ENCODE results near the gene RABGAP1L.
"Not testable (repeated sequence)": the region's sequence is repeated elsewhere in the genome, so short reads cannot be mapped to it uniquely, and the experiment has no call there.

RABGAP1L gene

GRCh38 chr1:174340404-174340803 lies 181.1 kb downstream of the RABGAP1L start:
- H4K12ac ChIP-seq (ENCODE audit: low read depth, low read length); H4K8ac ChIP-seq (ENCODE audit: low read depth, low read length); H3K27me3 ChIP-seq (ENCODE audit: insufficient read depth, low read length); H3K79me2 ChIP-seq (ENCODE audit: control insufficient read depth, insufficient read depth, low read length, poor library complexity); H3K36me3 ChIP-seq (ENCODE audit: control insufficient read depth in 1 of 2, insufficient read depth in 2 of 2, low read length in 2 of 2); H3K4me2 ChIP-seq (ENCODE audit: low read length); H3K14ac ChIP-seq (ENCODE audit: low read length); H2BK12ac ChIP-seq (ENCODE audit: low read length); H3K4me1 ChIP-seq (ENCODE audit: control insufficient read depth in 1 of 2, insufficient read depth in 2 of 2, low read length in 2 of 2); H3K27ac ChIP-seq (ENCODE audit: low read depth, low read length); H3K9ac ChIP-seq (ENCODE audit: low read length); H2AK5ac ChIP-seq (ENCODE audit: low read length); H3K18ac ChIP-seq (ENCODE audit: low read length); H4K91ac ChIP-seq (ENCODE audit: low read depth, low read length); H3K4me3 ChIP-seq (ENCODE audit: low read depth, low read length); H3K79me1 ChIP-seq (ENCODE audit: low read length); H2BK120ac ChIP-seq (ENCODE audit: insufficient read depth, low read length, poor library complexity); H2BK5ac ChIP-seq (ENCODE audit: low read depth, low read length, poor library complexity); H3K23ac ChIP-seq (ENCODE audit: low read length); H3K4ac ChIP-seq (ENCODE audit: low read depth, low read length); H2AFZ ChIP-seq (ENCODE audit: insufficient read depth, low read length, poor library complexity); DNase-seq; H3K9me3 ChIP-seq (ENCODE audit: insufficient read depth, low read depth, low read length): not testable (repeated sequence)
- no CpG with 5 or more reads among the region's 1 CpG for WGBS (ENCODE audit: extremely low coverage, insufficient coverage, insufficient read length)

- no peak overlapping the region for H3K18ac ChIP-seq (ENCODE audit: low read length)
- no peak overlapping the region for H3K27ac ChIP-seq (ENCODE audit: low read depth, low read length)
- no peak for DNase-seq
- no peak overlapping the region for H2BK12ac ChIP-seq (ENCODE audit: low read length)
- H3K23ac ChIP-seq (ENCODE audit: low read length): no peak overlapping the region
- no peak overlapping the region for H4K91ac ChIP-seq (ENCODE audit: low read depth, low read length)
- H3K4me1 ChIP-seq (ENCODE audit: control insufficient read depth in 1 of 2, insufficient read depth in 2 of 2, low read length in 2 of 2): no peaks in the 10 kb centered on the region
- H3K79me2 ChIP-seq (ENCODE audit: control insufficient read depth, insufficient read depth, low read length, poor library complexity): no peaks in the 10 kb centered on the region
- H3K9me3 ChIP-seq (ENCODE audit: insufficient read depth, low read depth, low read length): no peaks in the 10 kb centered on the region
- H3K4ac ChIP-seq (ENCODE audit: low read depth, low read length): no peak overlapping the region
- H3K4me3 ChIP-seq (ENCODE audit: low read depth, low read length): no peak overlapping the region
- no peak overlapping the region for H4K8ac ChIP-seq (ENCODE audit: low read depth, low read length)
- H3K27me3 ChIP-seq (ENCODE audit: insufficient read depth, low read length): no peaks in the 10 kb centered on the region
- H2AK5ac ChIP-seq (ENCODE audit: low read length): no peak overlapping the region
- H2BK120ac ChIP-seq (ENCODE audit: insufficient read depth, low read length, poor library complexity): no peak overlapping the region
- H2BK5ac ChIP-seq (ENCODE audit: low read depth, low read length, poor library complexity): no peak overlapping the region
- no peak overlapping the region for H3K4me2 ChIP-seq (ENCODE audit: low read length)
- no peak overlapping the region for H3K14ac ChIP-seq (ENCODE audit: low read length)
- H3K9ac ChIP-seq (ENCODE audit: low read length): no peak overlapping the region
- no peaks in the 10 kb centered on the region for H3K79me1 ChIP-seq (ENCODE audit: low read length)
- no CpG with 5 or more reads among the region's 3 CpGs for WGBS (ENCODE audit: extremely low coverage, insufficient coverage, insufficient read length)
- no peaks in the 10 kb centered on the region for H3K36me3 ChIP-seq (ENCODE audit: control insufficient read depth in 1 of 2, insufficient read depth in 2 of 2, low read length in 2 of 2)
- H4K12ac ChIP-seq (ENCODE audit: low read depth, low read length): no peak overlapping the region
- no peak overlapping the region for H2AFZ ChIP-seq (ENCODE audit: insufficient read depth, low read length, poor library complexity)
These were observed 184.8 kb downstream of the RABGAP1L start for GRCh38 chr1:174344162-174344561.

- Histone ChIP-seq H3K18ac (ENCODE audit: low read length) (no peak overlapping the region), H3K9me3 (ENCODE audit: insufficient read depth, low read depth, low read length) (no peaks in the 10 kb centered on the region), H3K4me2 (ENCODE audit: low read length) (no peak overlapping the region), H4K91ac (ENCODE audit: low read depth, low read length) (no peak overlapping the region), H3K4me1 (ENCODE audit: control insufficient read depth in 1 of 2, insufficient read depth in 2 of 2, low read length in 2 of 2) (no peaks in the 10 kb centered on the region), H3K79me1 (ENCODE audit: low read length) (no peaks in the 10 kb centered on the region), H3K23ac (ENCODE audit: low read length) (no peak overlapping the region), H3K36me3 (ENCODE audit: control insufficient read depth in 1 of 2, insufficient read depth in 2 of 2, low read length in 2 of 2) (no peaks in the 10 kb centered on the region), H2AK5ac (ENCODE audit: low read length) (no peak overlapping the region), H4K12ac (ENCODE audit: low read depth, low read length) (no peak overlapping the region), H2BK5ac (ENCODE audit: low read depth, low read length, poor library complexity) (no peak overlapping the region), H3K79me2 (ENCODE audit: control insufficient read depth, insufficient read depth, low read length, poor library complexity) (no peaks in the 10 kb centered on the region), H3K27ac (ENCODE audit: low read depth, low read length) (no peak overlapping the region), H3K9ac (ENCODE audit: low read length) (no peak overlapping the region), H4K8ac (ENCODE audit: low read depth, low read length) (no peak overlapping the region), H3K4me3 (ENCODE audit: low read depth, low read length) (no peak overlapping the region), H3K4ac (ENCODE audit: low read depth, low read length) (no peak overlapping the region), H3K27me3 (ENCODE audit: insufficient read depth, low read length) (no peaks in the 10 kb centered on the region), H2AFZ (ENCODE audit: insufficient read depth, low read length, poor library complexity) (no peak overlapping the region), H2BK12ac (ENCODE audit: low read length) (no peak overlapping the region), H3K14ac (ENCODE audit: low read length) (no peak overlapping the region), H2BK120ac (ENCODE audit: insufficient read depth, low read length, poor library complexity) (no peak overlapping the region)
- DNase-seq: peak in 1 of 2 donors; percentile 42
These were observed 192.8 kb downstream of the RABGAP1L start for GRCh38 chr1:174352117-174352516.

DNA sequence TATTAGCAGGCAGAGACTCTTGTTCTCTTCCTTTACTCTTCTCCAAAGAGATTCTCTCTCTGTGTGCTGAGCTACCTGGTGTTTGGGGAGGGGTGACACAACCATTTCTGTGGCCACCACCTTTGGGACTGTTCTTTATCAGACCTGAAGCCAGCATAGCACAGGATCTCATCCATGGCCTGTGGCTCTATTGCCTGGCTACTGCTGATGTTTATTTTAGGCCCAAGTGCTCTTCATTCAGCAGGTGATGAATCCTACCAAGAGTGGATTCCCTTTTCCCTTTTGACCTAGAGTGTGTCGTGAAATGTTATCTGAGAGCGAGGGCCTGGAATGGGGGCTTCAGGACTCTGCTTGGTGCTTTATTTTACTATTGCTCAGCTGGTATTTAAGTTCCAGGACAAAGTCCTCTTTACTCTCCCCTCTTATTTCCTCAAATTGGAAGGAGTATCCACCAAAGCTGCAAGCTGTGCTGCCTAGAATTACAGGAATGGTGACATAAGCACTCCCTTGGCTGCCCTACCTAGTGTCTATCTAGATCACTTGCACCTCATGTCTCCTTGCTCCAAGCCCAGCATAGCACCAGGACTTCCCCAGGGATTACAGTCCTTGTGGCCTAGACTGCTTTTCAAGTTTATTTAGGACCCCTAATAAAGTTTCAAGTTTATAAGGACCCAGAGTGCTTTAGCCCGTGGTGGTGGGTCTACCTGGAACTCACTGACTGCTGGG lies 193.7 kb downstream of the RABGAP1L start:
- no peak for DNase-seq
- Histone ChIP-seq H4K12ac (ENCODE audit: low read depth, low read length) (no peak overlapping the region), H3K23ac (ENCODE audit: low read length) (no peak overlapping the region), H3K79me1 (ENCODE audit: low read length) (no peaks in the 10 kb centered on the region), H3K79me2 (ENCODE audit: control insufficient read depth, insufficient read depth, low read length, poor library complexity) (no peaks in the 10 kb centered on the region), H3K9me3 (ENCODE audit: insufficient read depth, low read depth, low read length) (no peaks in the 10 kb centered on the region), H3K4me2 (ENCODE audit: low read length) (no peak overlapping the region), H3K27me3 (ENCODE audit: insufficient read depth, low read length) (no peaks in the 10 kb centered on the region), H3K4ac (ENCODE audit: low read depth, low read length) (no peak overlapping the region), H3K18ac (ENCODE audit: low read length) (no peak overlapping the region), H3K4me1 (ENCODE audit: control insufficient read depth in 1 of 2, insufficient read depth in 2 of 2, low read length in 2 of 2) (no peaks in the 10 kb centered on the region), H3K36me3 (ENCODE audit: control insufficient read depth in 1 of 2, insufficient read depth in 2 of 2, low read length in 2 of 2) (no peaks in the 10 kb centered on the region), H2BK5ac (ENCODE audit: low read depth, low read length, poor library complexity) (no peak overlapping the region), H3K27ac (ENCODE audit: low read depth, low read length) (no peak overlapping the region), H2AK5ac (ENCODE audit: low read length) (no peak overlapping the region), H2BK12ac (ENCODE audit: low read length) (no peak overlapping the region), H2AFZ (ENCODE audit: insufficient read depth, low read length, poor library complexity) (no peak overlapping the region), H4K91ac (ENCODE audit: low read depth, low read length) (no peak overlapping the region), H3K4me3 (ENCODE audit: low read depth, low read length) (no peak overlapping the region), H3K9ac (ENCODE audit: low read length) (no peak overlapping the region), H2BK120ac (ENCODE audit: insufficient read depth, low read length, poor library complexity) (no peak overlapping the region), H3K14ac (ENCODE audit: low read length) (no peak overlapping the region), H4K8ac (ENCODE audit: low read depth, low read length) (no peak overlapping the region)
- WGBS (ENCODE audit: extremely low coverage, insufficient coverage, insufficient read length): no CpG with 5 or more reads among the region's 3 CpGs

Measured in trophoblast cell (in vitro differentiated cells and primary cell).